SK-MEL-5 (cell line): Measurements from ENCODE around the gene VN1R2. TPM values are rescaled to one million over a fixed set of nuclear protein-coding genes. Genes with fewer than 3 reads are reported as not detected.
A peak's percentile ranks its signal among the peaks of the same experiment; 100 is the strongest.
"Not testable (repeated sequence)": the region's sequence is repeated elsewhere in the genome, so short reads cannot be mapped to it uniquely, and the experiment has no call there.

ENCODE experiments used
- DNase-seq: peaks from one replicate; pipeline ENCODE4 v3.0.0-alpha.2; 2016; ENCODE audit warnings: low read depth, low spot score
- in situ Hi-C: cut with HindIII; loops from 2 replicates; pipeline ENCODE4 v1.10.0; 2016; ENCODE audit warnings: low sequenced_read_pairs, high pct_unique_total_duplicates, low pct_unique_long_range_greater_than_20kb
- polyA plus RNA-seq, 2 experiments: library from polyadenylated mRNA; depleted of rRNA; stranded (reverse); fragments of >200 nt; gene quantifications; 2 replicates each; pipeline ENCODE4 v1.2.3, GENCODE V29; 2015
- total RNA-seq: library from RNA; depleted of rRNA; stranded (reverse); fragments of >200 nt; shearing (Covaris generic); gene quantifications from 2 replicates; pipeline ENCODE4 v1.2.3, GENCODE V29; 2014; rRNA removed

VN1R2 gene
- not detected in 2 replicates for total RNA-seq
- polyA plus RNA-seq (2015; cell fraction: cytosol; rRNA removed) = not detected in 2 replicates
- polyA plus RNA-seq (2015; cell fraction: nucleus; rRNA removed) = not detected in 2 replicates

GRCh38 chr19:53257715-53258342 is at the start of gene VN1R2:
Gene VN1R2 (plus strand): TSS chr19:53258292. CDS start chr19:53258376, 84 bp downstream.
- DNase-seq = peak; percentile 7
- in situ Hi-C loops = not testable (repeated sequence)

- in situ Hi-C loops = not testable (repeated sequence)
Measured at GRCh38 chr19:53211554-53211953, 46.5 kb upstream of the VN1R2 start.

GRCh38 chr19:53212703-53213320 is 45.3 kb upstream of the VN1R2 start:
- in situ Hi-C loops = no loop called here
- DNase-seq = no peak

More at GRCh38 chr19:53211554-53211953, 46.5 kb upstream of the VN1R2 start:
- DNase-seq = not testable (repeated sequence)

- in situ Hi-C loops, DNase-seq: not testable (repeated sequence)
Measured at GRCh38 chr19:53222716-53223115, 35.4 kb upstream of the VN1R2 start.

GRCh38 chr19:53224606-53225005 is 33.5 kb upstream of the VN1R2 start:
- DNase-seq = no peak
- in situ Hi-C loops = no loop called here

- in situ Hi-C loops = no loop called here
- no peak for DNase-seq
Measured at GRCh38 chr19:53237114-53237777, 20.8 kb upstream of the VN1R2 start.

- in situ Hi-C loops = no loop called here
- DNase-seq = no peak
Measured at GRCh38 chr19:53246498-53246897, 11.6 kb upstream of the VN1R2 start.

- DNase-seq = peak; percentile 62
- in situ Hi-C loops = no loop called here
Measured at GRCh38 chr19:53254411-53255341, 3.4 kb upstream of the VN1R2 start, which contains the start of gene ZNF677. Gene ZNF677 (minus strand): TSS chr19:53254873. CDS start chr19:53251550, 3,323 bp downstream.

- in situ Hi-C loops, DNase-seq: not testable (repeated sequence)
Measured at GRCh38 chr19:53267623-53268022, 9.5 kb downstream of the VN1R2 start, which contains the start of gene VN1R4. Gene VN1R4 (minus strand): TSS chr19:53267723. CDS start chr19:53267665, 58 bp downstream.

GRCh38 chr19:53269861-53270260 is 11.8 kb downstream of the VN1R2 start:
- DNase-seq, in situ Hi-C loops: not testable (repeated sequence)

GRCh38 chr19:53272044-53272443 is 14.0 kb downstream of the VN1R2 start:
- in situ Hi-C loops = no loop called here
- no peak for DNase-seq

- in situ Hi-C loops = no loop called here
Measured at GRCh38 chr19:53275480-53275879, 17.4 kb downstream of the VN1R2 start.

GRCh38 chr19:53281947-53282346 is 23.9 kb downstream of the VN1R2 start:
- in situ Hi-C loops, DNase-seq: not testable (repeated sequence)

More at GRCh38 chr19:53275480-53275879, 17.4 kb downstream of the VN1R2 start:
- no peak for DNase-seq

- in situ Hi-C loops = no loop called here
- DNase-seq = no peak
Measured at GRCh38 chr19:53285087-53285486, 27.0 kb downstream of the VN1R2 start.

GRCh38 chr19:53290758-53291549 is 32.9 kb downstream of the VN1R2 start:
- DNase-seq = no peak
- in situ Hi-C loops = no loop called here

- DNase-seq = no peak
- in situ Hi-C loops = no loop called here
Measured at GRCh38 chr19:53294786-53295441, 36.8 kb downstream of the VN1R2 start.
